H9 (cell line): ENCODE results near the gene AFG1L. TPM values are rescaled to one million over a fixed set of nuclear protein-coding genes. Genes with fewer than 3 reads are reported as not detected.

ENCODE experiments used
- DNase-seq: peaks from one replicate; pipeline ENCODE4 v3.0.0-alpha.2; 2017
- H2AFZ ChIP-seq: one replicate; pipeline ENCODE4 v1.6.1; 2013; ENCODE audit warnings: mild to moderate bottlenecking, low read length, control low read depth, moderate library complexity
- H2AK5ac ChIP-seq: 2 replicates; pipeline ENCODE4 v1.6.1; 2013; ENCODE audit warnings: low read length, control low read depth, mixed read lengths; ENCODE audit not compliant: insufficient read length
- H2BK120ac ChIP-seq: one replicate; pipeline ENCODE4 v1.6.1; 2013; ENCODE audit warnings: low read depth, mild to moderate bottlenecking, low read length, control low read depth, inconsistent platforms; ENCODE audit not compliant: poor library complexity, severe bottlenecking
- H2BK12ac ChIP-seq: 2 replicates; pipeline ENCODE4 v1.6.1; 2013; ENCODE audit warnings: low read length, control low read depth, mixed read lengths, low read depth; ENCODE audit not compliant: insufficient read length
- H2BK15ac ChIP-seq: 2 replicates; pipeline ENCODE4 v1.6.1; 2013; ENCODE audit warnings: low read depth, low read length, control low read depth
- H2BK20ac ChIP-seq: one replicate; pipeline ENCODE4 v1.6.1; 2013; ENCODE audit warnings: low read depth, mild to moderate bottlenecking, low read length, control low read depth, inconsistent platforms; ENCODE audit not compliant: poor library complexity, severe bottlenecking
- H2BK5ac ChIP-seq: 2 replicates; pipeline ENCODE4 v1.6.1; 2013; ENCODE audit warnings: low read length, control low read depth, mixed read lengths; ENCODE audit not compliant: insufficient read length
- H3K14ac ChIP-seq: 2 replicates; pipeline ENCODE4 v1.6.1; 2013; ENCODE audit warnings: low read length, control low read depth; ENCODE audit not compliant: insufficient read depth
- H3K18ac ChIP-seq: 2 replicates; pipeline ENCODE4 v1.6.1; 2013; ENCODE audit warnings: low read depth, mild to moderate bottlenecking, mixed read lengths, low read length, control low read depth; ENCODE audit not compliant: insufficient read length
- H3K23ac ChIP-seq: 2 replicates; pipeline ENCODE4 v1.6.1; 2013; ENCODE audit warnings: low read length, control low read depth, mixed read lengths, low read depth; ENCODE audit not compliant: insufficient read length
- H3K23me2 ChIP-seq: 2 replicates; pipeline ENCODE4 v1.6.1; 2013; ENCODE audit warnings: low read depth, mild to moderate bottlenecking, mixed read lengths, low read length, control low read depth; ENCODE audit not compliant: insufficient read length, poor library complexity, severe bottlenecking
- H3K27ac ChIP-seq: 2 replicates; pipeline ENCODE4 v1.5.1; 2013; ENCODE audit warnings: low read length, control low read depth, mixed read lengths, low read depth; ENCODE audit not compliant: insufficient read length
- H3K27me3 ChIP-seq: 2 replicates; pipeline ENCODE4 v1.6.1; 2013; ENCODE audit warnings: low read length, control low read depth, inconsistent platforms; ENCODE audit not compliant: insufficient read depth
- H3K4ac ChIP-seq: 2 replicates; pipeline ENCODE4 v1.6.1; 2013; ENCODE audit warnings: low read depth, mild to moderate bottlenecking, control low read depth, inconsistent platforms, low read length, moderate library complexity
- H3K4me1 ChIP-seq: 2 replicates; pipeline ENCODE4 v1.6.1; 2013; ENCODE audit warnings: low read length, control low read depth, inconsistent platforms; ENCODE audit not compliant: insufficient read depth
- H3K4me2 ChIP-seq: 2 replicates; pipeline ENCODE4 v1.6.1; 2013; ENCODE audit warnings: low read length, control low read depth, mixed read lengths; ENCODE audit not compliant: insufficient read length, insufficient read depth
- H3K56ac ChIP-seq: 2 replicates; pipeline ENCODE4 v1.6.1; 2013; ENCODE audit warnings: low read depth, mild to moderate bottlenecking, mixed read lengths, low read length, control low read depth; ENCODE audit not compliant: insufficient read length
- H3K79me1 ChIP-seq: 2 replicates; pipeline ENCODE4 v1.6.1; 2013; ENCODE audit warnings: low read depth, mild to moderate bottlenecking, moderate library complexity, low read length, control low read depth, inconsistent platforms; ENCODE audit not compliant: insufficient read depth, poor library complexity, severe bottlenecking
- H3K79me2 ChIP-seq: 2 replicates; pipeline ENCODE4 v1.6.1; 2013; ENCODE audit warnings: low read length, control low read depth, inconsistent platforms; ENCODE audit not compliant: insufficient read depth
- H3K9ac ChIP-seq: 2 replicates; pipeline ENCODE4 v1.6.1; 2013; ENCODE audit warnings: low read length, control low read depth, mixed read lengths; ENCODE audit not compliant: insufficient read length; ENCODE audit errors: extremely low read depth
- H3K9me3 ChIP-seq: one replicate; pipeline ENCODE4 v1.6.1; 2013; ENCODE audit warnings: low read depth, low read length, inconsistent platforms; ENCODE audit not compliant: control insufficient read depth
- H3T11ph ChIP-seq: one replicate; pipeline ENCODE4 v1.6.1; 2013; ENCODE audit warnings: mild to moderate bottlenecking, low read length, control low read depth, inconsistent platforms
- H4K20me1 ChIP-seq: one replicate; pipeline ENCODE4 v1.6.1; 2013; ENCODE audit not compliant: control insufficient read depth, insufficient read length, insufficient read depth
- H4K5ac ChIP-seq: 2 replicates; pipeline ENCODE4 v1.6.1; 2013; ENCODE audit warnings: low read depth, mild to moderate bottlenecking, mixed read lengths, low read length, control low read depth; ENCODE audit not compliant: insufficient read length
- H4K8ac ChIP-seq: replicated peaks from 2 replicates; pipeline ENCODE4 v1.6.1; 2013; ENCODE audit warnings: low read length, control low read depth, mixed read lengths, low read depth; ENCODE audit not compliant: insufficient read length
- H4K91ac ChIP-seq: 2 replicates; pipeline ENCODE4 v1.6.1; 2013; ENCODE audit warnings: low read depth, mild to moderate bottlenecking, moderate library complexity, mixed read lengths, low read length, control low read depth; ENCODE audit not compliant: insufficient read length
- H3K27ac Mint-ChIP-seq, 3 experiments: 2 replicates in 2 of 3; 3 replicates in 1 of 3; pipeline ENCODE4 v1.8.0; 2020 to 2021; ENCODE audit warnings: mixed read lengths in 3 of 3, mild to moderate bottlenecking in 1 of 3, moderate library complexity in 1 of 3
- H3K27me3 Mint-ChIP-seq: 2 replicates; pipeline ENCODE4 v1.8.0; 2021; ENCODE audit warnings: low read depth, mild to moderate bottlenecking, moderate library complexity, mixed read lengths
- H3K36me3 Mint-ChIP-seq, 3 experiments: 2 replicates in 2 of 3; 3 replicates in 1 of 3; pipeline ENCODE4 v1.8.0; 2020 to 2021; ENCODE audit warnings: low read depth in 3 of 3, mixed read lengths in 3 of 3; ENCODE audit not compliant: insufficient read depth in 1 of 3
- H3K4me1 Mint-ChIP-seq, 2 experiments: 2 replicates each; pipeline ENCODE4 v1.8.0; 2020; ENCODE audit warnings: mixed read lengths in 2 of 2
- H3K4me3 Mint-ChIP-seq, 2 experiments: 2 replicates in 1 of 2; 3 replicates in 1 of 2; pipeline ENCODE4 v1.8.0; 2020 to 2021; ENCODE audit warnings: mild to moderate bottlenecking in 2 of 2, mixed read lengths in 2 of 2, moderate library complexity in 1 of 2
- H3K9me3 Mint-ChIP-seq, 2 experiments: 2 replicates in 1 of 2; 3 replicates in 1 of 2; pipeline ENCODE4 v1.8.0; 2020; ENCODE audit warnings: mild to moderate bottlenecking in 2 of 2, mixed read lengths in 2 of 2, moderate library complexity in 1 of 2
- CTCF ChIP-seq: fragments of 200-600 bp; sonication (generic); conservative IDR thresholded peaks from 3 replicates; pipeline ENCODE4 v1.8.0; 2021; ENCODE audit warnings: antibody characterized with exemption, mild to moderate bottlenecking
- WGBS: extraction: QIAGEN DNeasy Blood & Tissue Kit; methylation state at CpG from one replicate; pipeline ENCODE4 v1.1.7; 2013; ENCODE audit warnings: missing lambda C conversion rate, low lambda C conversion rate, mixed read lengths; ENCODE audit not compliant: insufficient read length; ENCODE audit errors: extremely low coverage; 5-methylcytosine and 5-hydroxymethylcytosine counted together
- total RNA-seq: library from RNA; stranded (reverse); gene quantifications from 2 replicates; pipeline ENCODE4 v1.2.1, GENCODE V29; 2021

The AFG1L gene
- total RNA-seq, 1 experiment from 2014 or later, result 4.7 TPM

- H3K27me3 Mint-ChIP-seq, result peaks cover 2% of the 10 kb centered on the region; the same call in 1 of the 2 replicates
- no peak overlapping the region for H3K4me3 Mint-ChIP-seq
- no CpG with 5 or more reads among the region's 5 CpGs for WGBS
- DNase-seq, result no peak
- Histone ChIP-seq H3K27ac (no peak overlapping the region), H3K56ac (no peak overlapping the region), H3K23ac (no peak overlapping the region), H3T11ph (no peak overlapping the region), H2BK15ac (no peak overlapping the region), H2BK20ac (no peak overlapping the region), H3K9ac (no peak overlapping the region), H2AK5ac (no peak overlapping the region), H2BK12ac (no peak overlapping the region), H3K79me1 (no peaks in the 10 kb centered on the region), H2BK120ac (no peak overlapping the region), H3K18ac (no peak overlapping the region), H4K8ac (no peak overlapping the region), H3K4ac (no peak overlapping the region), H4K5ac (no peak overlapping the region), H3K4me2 (no peak overlapping the region), H2BK5ac (no peak overlapping the region), H3K23me2 (no peaks in the 10 kb centered on the region), H4K20me1 (no peaks in the 10 kb centered on the region), H2AFZ (no peak overlapping the region), H3K9me3 (no peaks in the 10 kb centered on the region), H3K14ac (no peak overlapping the region), H3K79me2 (no peaks in the 10 kb centered on the region), H3K27me3 (no peaks in the 10 kb centered on the region), H3K4me1 (no peaks in the 10 kb centered on the region), H4K91ac (no peak overlapping the region)
- no peaks in the 10 kb centered on the region for H3K4me1 Mint-ChIP-seq
- H3K9me3 Mint-ChIP-seq, result no peaks in the 10 kb centered on the region
- H3K36me3 Mint-ChIP-seq, result no peaks in the 10 kb centered on the region
- no peak overlapping the region for H3K27ac Mint-ChIP-seq
- TF ChIP-seq CTCF, result no peak
These were observed 194.8 kb downstream of the AFG1L start for GRCh38 chr6:108489699-108490098.
